Retinal pigment epithelial cell (primary cell): Measurements from ENCODE around the gene SEPTIN8.

Source experiments
- DNase-seq: peaks from one replicate; pipeline ENCODE4 v3.0.0-alpha.2; 2010; ENCODE audit warnings: low read depth
- H3K4me3 ChIP-seq: 2 replicates; pipeline ENCODE4 v1.5.1; 2011; ENCODE audit warnings: mild to moderate bottlenecking, low read length, control low read depth, moderate library complexity
- TF ChIP-seq, protein P1 (sequence below): conservative IDR thresholded peaks from 2 replicates; pipeline ENCODE4 v1.5.1; 2011; ENCODE audit warnings: low read depth, low read length, control low read depth, inconsistent platforms

Gene SEPTIN8

DNA sequence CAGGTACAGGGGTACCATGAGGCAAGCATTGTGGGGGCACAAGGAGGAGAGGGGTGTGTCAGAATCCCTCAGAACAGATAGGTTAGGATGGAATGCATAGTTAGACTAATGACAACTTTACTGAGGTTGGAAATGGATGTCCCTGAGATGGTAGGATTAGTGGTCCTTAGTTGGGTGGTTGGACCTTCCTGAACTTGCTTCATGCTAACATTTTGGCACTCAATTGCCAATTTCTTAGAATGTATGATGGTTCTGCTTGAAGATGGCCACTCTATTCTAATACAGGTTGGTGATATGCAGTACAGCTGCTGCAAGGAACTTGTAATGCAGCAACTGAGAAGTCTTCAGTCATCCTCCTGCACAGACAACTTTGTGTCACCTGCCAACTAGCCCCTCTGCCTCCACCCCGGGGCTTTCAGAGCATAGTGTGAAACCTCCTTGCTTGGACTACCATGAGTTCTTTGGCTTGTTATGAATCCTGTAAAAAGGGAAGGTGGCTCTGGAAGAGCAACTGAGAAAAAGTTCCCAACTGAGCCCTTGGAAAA lies 24.4 kb downstream of the SEPTIN8 start:
- TF ChIP-seq, protein P1, sequence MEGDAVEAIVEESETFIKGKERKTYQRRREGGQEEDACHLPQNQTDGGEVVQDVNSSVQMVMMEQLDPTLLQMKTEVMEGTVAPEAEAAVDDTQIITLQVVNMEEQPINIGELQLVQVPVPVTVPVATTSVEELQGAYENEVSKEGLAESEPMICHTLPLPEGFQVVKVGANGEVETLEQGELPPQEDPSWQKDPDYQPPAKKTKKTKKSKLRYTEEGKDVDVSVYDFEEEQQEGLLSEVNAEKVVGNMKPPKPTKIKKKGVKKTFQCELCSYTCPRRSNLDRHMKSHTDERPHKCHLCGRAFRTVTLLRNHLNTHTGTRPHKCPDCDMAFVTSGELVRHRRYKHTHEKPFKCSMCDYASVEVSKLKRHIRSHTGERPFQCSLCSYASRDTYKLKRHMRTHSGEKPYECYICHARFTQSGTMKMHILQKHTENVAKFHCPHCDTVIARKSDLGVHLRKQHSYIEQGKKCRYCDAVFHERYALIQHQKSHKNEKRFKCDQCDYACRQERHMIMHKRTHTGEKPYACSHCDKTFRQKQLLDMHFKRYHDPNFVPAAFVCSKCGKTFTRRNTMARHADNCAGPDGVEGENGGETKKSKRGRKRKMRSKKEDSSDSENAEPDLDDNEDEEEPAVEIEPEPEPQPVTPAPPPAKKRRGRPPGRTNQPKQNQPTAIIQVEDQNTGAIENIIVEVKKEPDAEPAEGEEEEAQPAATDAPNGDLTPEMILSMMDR, result no peak
- no peak overlapping the region for H3K4me3 ChIP-seq
- DNase-seq, result no peak

DNA sequence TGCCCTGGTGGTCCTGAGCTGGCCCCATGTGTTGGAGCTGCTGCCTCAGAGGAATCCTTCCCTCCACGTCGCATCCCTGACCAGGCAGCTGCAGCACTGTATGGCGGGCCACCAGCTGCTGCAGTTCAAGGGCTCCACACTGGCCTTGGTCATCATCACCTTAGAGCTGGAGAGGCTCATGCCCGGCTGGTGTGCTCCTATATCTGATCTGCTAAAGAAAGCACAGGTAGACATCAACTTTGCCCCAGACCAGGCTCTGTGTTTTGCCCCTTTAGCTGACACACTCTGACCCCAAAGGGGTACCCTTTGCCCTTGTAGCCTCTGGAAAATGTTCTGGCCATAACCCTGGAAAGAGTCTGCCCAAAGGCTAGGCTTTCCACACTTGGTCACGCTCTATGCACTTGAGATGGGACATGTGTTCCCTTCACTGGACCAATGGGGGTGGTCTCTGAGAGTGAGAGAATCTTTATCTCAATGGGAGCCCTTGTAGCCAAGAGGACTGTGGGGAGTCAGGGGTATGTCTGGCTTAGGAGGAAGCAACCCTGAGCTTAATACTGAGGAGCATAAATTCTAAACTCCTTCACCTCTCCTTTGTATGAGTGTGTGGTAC lies 25.0 kb downstream of the SEPTIN8 start:
- TF ChIP-seq, protein P1, result no peak
- no peak for DNase-seq
- H3K4me3 ChIP-seq, result no peak overlapping the region

DNA sequence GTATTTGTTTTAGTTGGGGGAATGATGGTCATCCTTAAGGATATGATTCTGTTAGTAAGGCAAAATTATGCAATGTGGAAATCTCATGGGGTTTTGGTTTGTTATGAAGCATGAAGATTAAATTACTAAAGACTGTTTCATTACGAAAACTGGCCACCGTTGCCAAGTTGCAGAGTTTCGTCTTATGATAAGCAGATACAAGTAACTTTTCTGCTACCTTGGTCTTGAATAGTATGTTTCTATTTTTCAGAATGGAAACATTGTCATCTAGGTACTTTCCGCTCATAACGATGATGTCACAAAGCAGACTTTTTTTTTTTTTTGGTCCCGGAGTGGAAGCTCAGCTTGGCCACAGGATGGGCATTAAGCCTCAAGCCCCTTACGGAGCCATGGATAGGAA lies 25.6 kb downstream of the SEPTIN8 start:
- TF ChIP-seq, protein P1, result no peak
- no peak overlapping the region for H3K4me3 ChIP-seq
- no peak for DNase-seq

DNA sequence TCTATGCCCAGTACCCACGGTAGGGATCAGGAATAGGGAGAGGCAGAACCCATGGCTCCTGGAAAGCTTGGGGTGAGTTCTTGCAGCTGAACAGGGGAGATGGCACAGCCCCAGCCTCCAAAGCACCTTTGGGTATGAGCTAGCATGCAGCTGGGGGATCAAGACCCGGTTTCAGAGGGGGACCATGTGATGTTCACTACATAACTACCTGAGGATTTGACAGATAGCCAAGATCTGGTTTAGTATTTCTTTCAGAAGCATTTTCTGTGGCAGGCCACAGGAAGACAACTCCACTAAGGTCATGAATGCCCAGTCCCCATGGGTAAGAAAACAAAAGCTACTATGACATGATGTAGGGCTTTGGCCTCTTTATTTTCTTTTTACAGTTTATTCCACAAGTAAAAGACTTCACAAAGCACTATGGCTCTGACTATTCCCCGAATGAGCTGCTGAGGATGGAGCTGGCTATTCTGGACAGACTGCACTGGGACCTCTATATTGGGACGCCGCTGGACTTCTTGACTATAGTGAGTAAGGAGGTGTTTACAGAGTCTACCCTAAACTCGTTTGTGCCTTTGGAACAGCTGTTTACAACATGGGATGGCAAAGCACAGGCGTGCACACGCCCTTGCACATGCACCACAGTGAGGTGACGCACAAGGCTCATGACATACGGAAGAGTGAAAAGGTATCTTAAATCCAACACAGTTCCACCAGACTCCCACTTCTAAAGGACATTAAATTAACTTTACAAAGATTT lies 26.4 kb downstream of the SEPTIN8 start:
- TF ChIP-seq, protein P1, result no peak
- DNase-seq, result no peak
- no peak overlapping the region for H3K4me3 ChIP-seq

DNA sequence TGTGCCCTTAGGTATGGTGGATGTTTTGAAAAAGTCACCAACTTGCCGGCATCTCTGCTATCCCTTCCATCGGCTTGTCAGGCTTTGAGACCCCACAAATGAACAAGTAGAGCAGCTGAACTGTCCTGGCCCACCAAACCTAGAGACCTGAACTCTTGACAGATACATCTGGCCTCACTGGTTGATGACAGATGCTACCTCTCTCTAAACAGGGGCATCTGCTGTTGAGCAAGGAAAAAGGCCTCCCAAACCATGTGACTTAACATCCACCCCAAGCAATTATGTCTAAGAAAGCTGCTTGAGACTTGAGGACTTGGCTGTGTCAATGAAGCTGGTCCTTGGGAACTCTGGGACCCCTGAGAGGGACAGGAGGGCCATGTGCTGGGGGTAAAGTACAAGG lies 27.5 kb downstream of the SEPTIN8 start:
- H3K4me3 ChIP-seq, result no peak overlapping the region
- DNase-seq, result no peak
- TF ChIP-seq, protein P1, result no peak

DNA sequence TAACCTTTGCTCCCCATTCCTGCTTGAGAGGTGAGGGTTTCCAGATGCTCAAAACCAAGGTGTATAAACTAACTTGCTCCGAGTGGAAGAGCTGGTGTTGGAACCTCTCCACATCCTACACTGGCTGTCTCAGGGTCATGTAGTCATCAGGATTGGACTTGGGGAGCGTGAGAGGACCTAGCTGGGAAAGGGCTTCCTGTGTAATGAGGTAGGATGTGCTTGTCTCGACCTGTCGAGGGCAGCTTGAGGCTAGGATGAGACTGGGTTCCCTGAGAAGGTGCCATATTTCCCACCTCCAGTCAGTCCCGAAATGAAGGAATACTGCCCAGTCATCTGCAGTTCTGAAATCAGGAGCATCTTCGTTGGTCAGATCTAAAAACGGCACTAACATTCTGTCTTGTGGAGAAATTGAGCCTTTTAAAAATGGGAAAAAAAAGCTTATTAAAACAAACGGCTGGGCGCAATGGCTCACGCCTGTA lies 28.5 kb downstream of the SEPTIN8 start:
- no peak for DNase-seq
- H3K4me3 ChIP-seq, result no peak overlapping the region
- TF ChIP-seq, protein P1, result no peak
